Activated CD4-positive, alpha-beta T cell treated with anti-CD3 and anti-CD28 coated beads for 48 hours (primary cell): Measurements from ENCODE around the gene DVL3.
A peak's percentile ranks its signal among the peaks of the same experiment; 100 is the strongest.

Experiments
- DNase-seq: peaks from one replicate; pipeline ENCODE4 v3.0.0-alpha.2; 2020

The DVL3 gene

GRCh38 chr3:184177767-184178306 lies 22.7 kb downstream of the DVL3 start:
- DNase-seq = no peak

GRCh38 chr3:184178521-184179138 lies 23.5 kb downstream of the DVL3 start:
- DNase-seq = no peak

DNA sequence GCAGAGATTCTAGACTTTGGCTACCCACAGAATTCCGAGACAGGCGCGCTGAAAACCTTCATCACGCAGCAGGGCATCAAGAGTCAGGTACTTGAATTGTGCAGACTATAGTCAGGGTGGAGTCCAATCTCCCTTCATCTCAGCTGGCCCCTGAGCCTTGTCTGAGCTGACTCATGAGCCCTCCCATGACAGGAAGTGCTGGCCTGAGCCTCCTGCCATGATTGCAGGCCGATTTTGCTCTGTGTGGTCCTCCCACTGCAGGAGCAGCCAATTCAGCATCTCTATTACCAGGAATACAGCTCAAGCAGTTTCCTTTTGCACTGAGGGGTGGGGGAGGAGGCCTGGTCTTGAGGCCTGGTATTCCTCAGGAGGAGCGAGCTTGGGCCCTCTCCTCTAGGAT lies 25.0 kb downstream of the DVL3 start:
- no peak for DNase-seq

DNA sequence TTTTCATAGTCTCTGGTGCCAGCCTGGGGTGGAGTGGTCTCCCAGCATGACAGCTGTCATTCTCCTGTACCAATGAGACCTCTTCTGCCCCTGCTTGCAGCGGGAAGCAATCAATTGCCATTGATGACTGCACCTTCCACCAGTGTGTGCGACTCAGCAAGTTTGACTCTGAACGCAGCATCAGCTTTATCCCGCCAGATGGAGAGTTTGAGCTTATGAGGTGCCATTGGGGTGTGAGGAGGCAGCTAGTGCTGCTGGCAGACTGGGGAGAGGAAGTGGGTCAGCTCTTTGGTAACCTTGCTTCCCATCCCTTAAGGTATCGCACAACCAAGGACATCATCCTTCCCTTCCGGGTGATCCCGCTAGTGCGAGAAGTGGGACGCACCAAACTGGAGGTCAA lies 26.4 kb downstream of the DVL3 start:
- no peak for DNase-seq

GRCh38 chr3:184183679-184184078 lies 28.5 kb downstream of the DVL3 start:
- no peak for DNase-seq

- no peak for DNase-seq
Observed at GRCh38 chr3:184184546-184185230, 29.5 kb downstream of the DVL3 start.

DNA sequence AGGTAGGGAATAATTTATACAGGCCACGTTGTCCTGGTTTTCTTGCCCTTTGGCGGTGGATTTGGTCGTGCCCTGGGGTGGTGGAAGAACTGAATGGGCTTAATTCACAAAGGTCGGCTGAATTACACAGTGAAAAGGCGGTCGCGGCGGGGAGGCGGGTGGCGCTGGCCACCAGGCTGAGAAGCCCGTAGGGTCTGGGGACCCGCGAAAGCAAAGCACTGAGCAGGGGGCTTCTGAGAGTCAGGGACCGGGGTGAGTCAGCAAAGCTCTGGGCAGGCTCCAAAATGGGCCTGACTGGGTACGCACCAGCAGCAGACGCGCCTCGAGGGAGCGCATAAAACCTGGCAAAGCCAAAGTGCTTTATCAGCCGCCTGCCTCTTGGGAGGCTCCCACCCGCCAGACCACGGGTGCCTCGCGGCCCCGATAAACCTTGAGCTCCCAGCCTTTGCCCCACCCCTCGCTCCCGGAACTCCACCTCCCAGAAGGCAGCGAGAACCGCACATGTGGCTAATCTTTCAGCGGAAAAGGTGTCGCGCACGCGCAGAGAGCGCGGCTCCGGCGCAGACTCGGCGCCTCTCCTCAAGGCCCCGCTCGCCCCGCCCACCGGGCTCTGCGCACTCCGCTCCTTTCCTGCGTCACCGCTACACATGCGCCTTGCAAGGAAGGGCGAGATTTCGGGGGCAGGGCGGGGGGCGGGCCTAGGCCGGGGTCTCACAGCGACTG lies 30.4 kb downstream of the DVL3 start:
- peak; percentile 99 for DNase-seq

DNA sequence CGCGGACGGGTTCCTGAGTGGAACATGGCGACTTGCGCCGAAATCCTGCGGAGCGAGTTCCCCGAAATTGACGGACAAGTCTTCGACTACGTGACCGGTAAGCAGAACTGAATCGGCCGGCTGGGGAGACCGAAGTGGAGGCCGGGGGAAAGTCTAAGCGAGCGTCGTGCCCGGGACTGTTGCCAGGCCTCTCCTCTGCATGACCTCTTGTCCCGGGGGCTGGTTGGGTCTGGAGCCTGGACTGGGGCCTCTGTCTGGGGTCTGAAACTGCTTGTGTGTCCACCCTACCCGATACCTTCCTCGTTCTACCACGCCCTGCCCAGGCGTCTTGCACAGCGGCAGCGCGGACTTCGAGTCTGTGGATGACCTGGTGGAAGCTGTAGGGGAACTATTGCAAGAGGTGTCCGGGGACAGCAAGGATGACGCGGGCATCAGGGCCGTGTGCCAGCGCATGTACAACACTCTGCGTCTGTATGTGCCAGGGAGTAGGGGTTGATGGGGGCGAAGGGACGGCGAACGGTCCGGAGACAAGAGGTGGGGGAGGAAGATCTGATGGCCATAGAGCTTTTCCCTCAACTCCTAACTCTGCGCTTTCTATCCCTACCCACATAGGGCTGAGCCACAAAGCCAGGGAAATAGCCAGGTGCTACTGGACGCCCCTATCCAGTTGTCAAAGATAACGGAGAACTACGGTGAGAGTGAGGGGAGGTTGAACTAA lies 31.2 kb downstream of the DVL3 start, which contains the start of gene ABCF3:
Gene ABCF3 (plus strand): TSS at position 16 of the 718 bp plus-strand sequence. CDS start 9 bp downstream, at position 25.
- DNase-seq = peak; percentile 37

DNA sequence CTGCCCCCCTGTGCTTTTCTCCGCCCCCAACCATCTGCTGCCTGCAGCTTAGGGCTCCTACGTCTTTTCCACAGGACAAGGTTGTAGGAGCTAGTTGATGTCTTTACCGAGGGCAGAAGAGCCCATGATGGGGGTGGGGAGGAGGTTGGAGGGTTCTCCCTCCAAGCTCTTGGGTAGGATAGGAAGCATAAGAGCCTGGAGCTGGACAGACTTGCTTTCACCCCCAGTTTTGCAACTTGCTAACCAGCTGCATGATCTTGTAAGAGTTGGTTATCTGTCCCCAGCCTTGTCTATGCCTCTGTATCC lies 31.7 kb downstream of the DVL3 start:
- no peak for DNase-seq

DNA sequence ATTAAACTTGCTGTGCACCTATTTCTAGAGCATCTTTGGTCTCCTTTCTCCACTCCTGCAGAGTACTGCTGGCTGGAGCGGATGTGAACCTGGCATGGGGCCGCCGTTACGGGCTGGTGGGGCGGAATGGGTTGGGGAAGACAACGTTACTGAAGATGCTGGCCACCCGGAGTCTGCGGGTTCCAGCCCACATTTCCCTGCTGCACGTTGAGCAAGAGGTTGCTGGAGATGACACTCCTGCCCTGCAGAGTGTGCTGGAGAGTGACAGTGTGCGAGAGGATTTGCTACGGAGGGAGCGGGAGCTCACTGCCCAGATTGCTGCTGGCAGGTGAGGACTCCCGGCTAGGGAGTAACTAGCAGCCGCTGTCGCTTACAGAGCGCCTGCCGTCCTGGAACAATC lies 32.9 kb downstream of the DVL3 start:
- DNase-seq = no peak

- DNase-seq = no peak
Observed at GRCh38 chr3:184189421-184189820, 34.2 kb downstream of the DVL3 start.

DNA sequence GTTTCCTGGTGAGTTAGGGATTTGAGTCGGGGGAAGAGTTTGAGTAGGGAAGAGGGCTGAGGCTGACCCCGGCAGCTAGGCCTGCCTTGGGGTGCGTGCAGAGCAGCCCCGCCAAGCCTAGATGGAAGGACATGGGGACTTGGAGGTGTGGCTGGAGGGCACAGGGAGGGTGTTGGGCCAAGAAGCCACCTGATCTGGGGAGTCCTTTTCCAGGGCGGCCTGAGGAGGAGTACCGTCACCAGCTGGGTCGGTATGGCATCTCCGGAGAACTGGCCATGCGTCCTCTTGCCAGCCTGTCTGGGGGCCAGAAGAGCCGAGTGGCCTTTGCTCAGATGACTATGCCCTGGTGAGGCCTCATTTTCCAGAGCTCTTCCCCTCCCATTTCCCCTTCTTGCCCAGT lies 37.7 kb downstream of the DVL3 start:
- no peak for DNase-seq

- DNase-seq = no peak
Observed at GRCh38 chr3:184193991-184194539, 38.9 kb downstream of the DVL3 start.

- no peak for DNase-seq
Observed at GRCh38 chr3:184196536-184196935, 41.4 kb downstream of the DVL3 start.

DNA sequence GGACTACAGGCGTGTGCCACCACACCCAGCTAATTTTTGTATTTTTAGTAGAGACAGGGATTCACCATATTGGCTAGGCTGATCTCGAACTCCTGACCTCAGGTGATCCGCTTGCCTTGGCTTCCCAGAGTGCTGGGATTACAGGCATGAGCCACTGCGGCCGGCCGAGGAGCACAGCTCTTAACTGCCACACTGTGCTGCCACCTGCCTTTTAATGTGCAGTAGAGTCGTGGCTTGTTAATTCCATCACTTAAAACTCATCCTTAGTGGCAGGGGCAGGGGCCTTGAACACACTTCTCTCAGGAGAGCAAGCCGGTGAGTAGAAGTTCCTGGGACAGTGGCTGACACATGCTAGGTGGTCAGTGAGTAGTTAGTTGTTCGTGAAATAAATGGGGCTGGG lies 43.3 kb downstream of the DVL3 start:
- DNase-seq = no peak

GRCh38 chr3:184200825-184201224 lies 45.6 kb downstream of the DVL3 start:
- no peak for DNase-seq

GRCh38 chr3:184203526-184203925 lies 48.3 kb downstream of the DVL3 start:
- DNase-seq = no peak

DNA sequence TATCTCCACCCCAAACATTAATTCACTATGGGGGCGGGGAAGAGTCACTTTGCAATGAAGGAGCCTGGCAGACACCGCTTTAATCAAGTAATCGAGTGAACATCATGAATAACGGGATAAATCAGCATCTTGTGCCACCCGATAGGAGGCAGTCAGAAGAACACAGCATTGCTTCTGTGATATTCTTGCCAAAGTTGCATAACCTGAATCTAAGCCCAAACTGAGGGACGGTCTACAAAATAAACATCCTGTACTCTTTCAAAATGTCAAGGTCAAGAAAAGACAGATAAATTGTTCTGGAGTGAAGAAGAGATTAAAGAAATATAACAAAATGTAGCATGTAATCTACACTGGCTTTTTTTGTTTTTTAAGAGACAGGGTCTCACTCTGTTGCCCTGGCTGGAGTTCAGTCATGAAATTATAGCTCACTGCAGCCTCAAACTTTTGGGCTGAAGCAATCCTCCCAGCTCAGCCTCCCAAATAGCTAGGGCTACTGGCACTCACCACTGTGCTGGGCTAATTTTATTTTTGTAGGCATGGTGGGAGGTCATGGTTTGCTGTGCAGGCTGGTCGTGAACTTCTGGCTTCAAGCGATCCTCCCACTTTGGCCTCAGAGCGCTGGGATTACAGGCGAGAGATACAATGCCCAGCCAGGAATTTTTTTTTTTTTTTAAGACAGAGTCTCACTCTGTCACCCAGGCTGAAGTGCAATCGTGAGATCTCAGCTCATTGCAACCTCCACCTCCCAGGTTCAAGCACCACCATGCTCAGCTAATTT lies 54.2 kb downstream of the DVL3 start:
- no peak for DNase-seq

DNA sequence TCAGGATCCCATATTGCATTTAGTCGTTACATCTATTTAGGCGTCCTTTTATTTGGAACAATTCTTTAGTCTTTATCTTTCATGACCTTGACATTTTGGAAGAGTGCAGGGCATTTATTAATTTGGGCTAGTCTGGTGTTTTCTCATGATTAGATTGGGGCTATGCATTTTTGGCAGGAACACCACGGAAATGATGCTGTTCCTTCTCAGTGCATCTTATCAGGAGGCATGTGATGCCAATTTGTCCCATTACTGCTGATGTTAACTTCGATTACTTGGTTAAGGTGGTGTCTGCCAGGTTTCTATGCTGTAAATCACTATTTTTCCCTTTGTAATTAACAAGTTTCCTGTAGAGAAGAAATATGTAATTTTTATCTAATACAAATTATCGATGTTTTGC lies 56.1 kb downstream of the DVL3 start:
- DNase-seq = no peak

- no peak for DNase-seq
Observed at GRCh38 chr3:184211718-184212117, 56.5 kb downstream of the DVL3 start.

DNA sequence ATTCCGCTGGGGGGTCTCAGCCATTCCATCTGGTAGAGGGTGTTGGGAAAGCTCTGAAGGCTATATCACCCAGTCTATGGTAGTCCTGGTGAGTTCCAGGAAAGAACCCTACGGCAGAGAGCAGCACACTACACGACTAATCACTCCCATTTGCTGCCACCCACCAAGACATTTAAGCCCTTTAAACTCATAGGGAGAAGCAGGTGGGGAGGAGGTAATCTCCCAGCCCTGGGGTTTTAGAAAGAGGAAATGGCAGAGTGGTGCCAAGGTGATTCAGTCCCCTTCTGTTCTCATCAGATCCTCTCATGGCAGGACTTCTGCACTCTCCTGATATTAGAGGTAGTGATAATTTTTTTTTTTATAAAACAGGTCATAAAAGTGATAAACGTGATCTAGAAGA lies 63.6 kb downstream of the DVL3 start:
- DNase-seq = no peak

DNA sequence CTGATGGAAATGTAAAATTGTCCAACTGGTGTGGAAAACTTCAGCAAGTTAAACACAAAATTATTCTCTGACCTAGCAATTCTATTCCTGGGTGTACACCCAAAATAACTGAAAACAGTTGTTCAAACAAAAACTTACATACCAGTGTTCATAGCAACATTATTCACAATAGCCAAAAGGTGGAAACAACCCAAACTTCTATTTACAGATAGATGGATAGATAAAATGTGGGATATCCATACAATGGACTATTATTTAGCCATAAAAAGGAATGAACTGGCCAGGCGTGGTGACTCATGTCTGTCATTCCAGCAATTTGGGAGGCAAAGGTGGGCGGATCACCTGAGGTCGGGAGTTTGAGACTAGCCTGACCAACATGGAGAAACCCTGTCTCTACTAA lies 67.3 kb downstream of the DVL3 start:
- DNase-seq = no peak
